GM18499 (cell line): Measurements from ENCODE around the gene OST4.

ENCODE experiments used
- ATAC-seq: cut with Tn5 transposase; IDR thresholded peaks from one replicate; pipeline ENCODE4 v1.9.1; 2021; ENCODE audit warnings: moderate number of reproducible peaks; ENCODE audit not compliant: insufficient read depth, unreplicated experiment

OST4 gene

DNA sequence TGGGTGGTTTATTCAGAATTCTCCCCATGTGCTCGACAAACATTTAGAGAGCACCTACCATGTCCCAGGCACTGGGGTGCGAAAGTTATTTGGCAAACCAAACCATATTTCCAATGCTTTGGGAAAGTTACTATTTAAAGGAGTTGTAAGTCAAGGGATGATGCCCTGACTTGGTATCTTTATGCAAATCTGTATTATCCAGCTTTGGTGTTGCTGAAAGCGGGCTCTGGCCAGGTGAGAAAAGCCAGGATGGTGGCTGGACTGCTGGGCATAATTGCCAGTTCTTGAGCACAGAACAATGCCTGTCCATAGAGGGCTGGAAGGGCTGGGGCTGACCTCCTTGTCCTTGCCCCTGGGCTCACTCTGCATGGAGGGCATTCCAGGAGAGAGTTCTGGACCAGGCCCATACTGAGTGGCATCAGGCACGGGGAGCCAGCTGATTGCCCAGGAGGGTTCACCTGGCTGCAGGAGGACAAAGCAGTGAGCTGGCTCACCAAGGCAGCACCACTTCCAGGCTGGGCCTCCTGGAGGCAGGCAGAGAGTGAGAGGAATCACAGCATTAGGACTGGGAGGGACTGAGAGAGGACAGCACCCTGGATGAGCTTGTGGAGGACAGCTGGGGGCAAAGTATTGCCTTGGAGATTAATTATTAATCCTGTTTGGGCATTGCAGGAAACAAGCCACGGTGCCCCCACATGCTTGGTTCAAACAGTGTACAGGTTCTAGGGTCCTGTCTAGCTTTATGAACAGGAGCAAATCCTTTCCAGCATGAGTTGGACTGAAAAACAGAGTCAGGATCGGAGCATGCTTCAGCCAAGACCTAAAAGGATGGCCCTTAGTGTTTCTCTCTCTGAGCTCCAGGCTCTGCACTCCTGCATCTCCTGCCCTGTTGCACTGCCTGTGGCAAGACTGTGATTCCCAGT, 22.2 kb upstream of the OST4 start:
- no peak for ATAC-seq

DNA sequence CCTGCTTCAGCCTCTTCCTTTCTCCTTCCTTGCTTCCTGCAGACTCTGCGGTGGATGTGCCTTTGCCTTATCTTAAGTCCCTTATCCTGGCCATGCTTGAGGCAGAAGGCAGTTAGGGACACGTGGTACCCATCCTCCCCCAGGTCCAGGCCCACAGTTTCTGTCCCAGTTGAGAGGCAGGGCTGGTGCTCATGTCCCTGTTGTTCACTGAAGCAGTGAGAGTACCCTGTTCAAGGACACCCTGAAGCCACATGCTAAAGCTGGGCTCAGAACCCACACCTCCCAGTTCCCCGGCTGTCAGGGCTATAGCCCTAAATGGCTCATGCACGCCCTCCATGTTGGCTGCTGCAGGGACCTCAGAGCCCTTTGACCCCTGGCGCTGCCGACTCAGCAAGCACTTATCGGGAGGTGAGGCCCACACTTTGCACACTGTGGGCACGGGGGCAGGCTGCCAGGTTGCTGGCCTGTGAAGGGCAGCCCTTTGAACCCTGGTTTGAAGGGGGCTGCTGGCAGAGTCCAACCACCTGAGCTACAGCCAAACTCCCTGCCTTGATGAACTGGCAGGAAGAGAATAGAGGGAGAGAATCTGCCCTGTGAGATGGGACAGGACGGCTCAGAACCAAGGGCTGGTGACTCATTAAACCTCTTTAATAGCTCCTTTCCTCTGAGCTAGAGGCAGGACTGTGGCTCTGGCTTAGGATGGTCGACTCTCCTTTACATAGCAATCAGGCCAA, 21.4 kb upstream of the OST4 start:
- ATAC-seq = no peak

DNA sequence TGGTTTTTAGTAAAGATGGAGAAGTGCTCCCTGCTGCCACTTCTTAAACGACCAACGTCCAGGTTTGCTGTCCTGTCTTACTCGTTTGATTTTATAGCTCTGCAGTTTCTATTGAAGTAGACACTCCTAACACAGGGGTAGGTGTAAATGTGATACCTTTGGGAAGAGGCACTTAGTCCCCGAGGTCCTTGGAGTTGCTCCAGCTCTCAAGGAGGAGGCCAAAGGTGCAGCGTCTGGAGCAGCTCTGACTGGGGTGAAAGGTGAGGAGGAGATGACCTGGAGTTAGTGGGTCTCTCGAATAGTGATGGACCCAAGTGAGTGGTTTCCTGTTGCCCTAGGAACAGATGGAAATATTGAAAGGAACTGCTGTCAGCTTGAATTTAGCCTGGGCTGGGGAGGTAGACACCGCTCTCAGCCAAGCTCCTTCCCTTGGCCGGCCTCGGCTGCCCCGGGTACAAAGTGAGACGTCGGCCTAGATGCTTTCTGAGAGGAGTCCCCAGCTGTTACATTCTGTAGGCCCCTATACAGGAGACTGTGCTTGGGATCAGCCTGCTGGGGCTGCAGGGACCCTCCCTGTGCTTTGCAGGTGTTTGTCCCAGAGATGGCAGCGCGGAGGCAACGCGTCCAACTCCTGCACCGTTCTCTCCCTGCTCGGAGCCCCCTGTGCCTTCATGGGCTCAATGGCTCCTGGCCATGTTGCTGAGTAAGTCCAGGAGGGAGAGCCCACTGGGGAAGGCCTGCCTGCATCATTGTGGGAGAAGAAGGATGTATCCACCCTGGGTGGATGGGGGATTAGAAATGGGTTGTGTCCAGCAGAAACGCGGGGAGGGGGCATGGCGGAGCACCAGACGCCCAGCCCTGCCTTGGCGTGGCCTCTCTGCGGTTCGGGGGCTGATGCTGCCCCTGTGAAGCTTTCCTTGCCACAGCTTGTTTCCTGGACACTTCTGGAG, 20.6 kb upstream of the OST4 start:
- no peak for ATAC-seq

DNA sequence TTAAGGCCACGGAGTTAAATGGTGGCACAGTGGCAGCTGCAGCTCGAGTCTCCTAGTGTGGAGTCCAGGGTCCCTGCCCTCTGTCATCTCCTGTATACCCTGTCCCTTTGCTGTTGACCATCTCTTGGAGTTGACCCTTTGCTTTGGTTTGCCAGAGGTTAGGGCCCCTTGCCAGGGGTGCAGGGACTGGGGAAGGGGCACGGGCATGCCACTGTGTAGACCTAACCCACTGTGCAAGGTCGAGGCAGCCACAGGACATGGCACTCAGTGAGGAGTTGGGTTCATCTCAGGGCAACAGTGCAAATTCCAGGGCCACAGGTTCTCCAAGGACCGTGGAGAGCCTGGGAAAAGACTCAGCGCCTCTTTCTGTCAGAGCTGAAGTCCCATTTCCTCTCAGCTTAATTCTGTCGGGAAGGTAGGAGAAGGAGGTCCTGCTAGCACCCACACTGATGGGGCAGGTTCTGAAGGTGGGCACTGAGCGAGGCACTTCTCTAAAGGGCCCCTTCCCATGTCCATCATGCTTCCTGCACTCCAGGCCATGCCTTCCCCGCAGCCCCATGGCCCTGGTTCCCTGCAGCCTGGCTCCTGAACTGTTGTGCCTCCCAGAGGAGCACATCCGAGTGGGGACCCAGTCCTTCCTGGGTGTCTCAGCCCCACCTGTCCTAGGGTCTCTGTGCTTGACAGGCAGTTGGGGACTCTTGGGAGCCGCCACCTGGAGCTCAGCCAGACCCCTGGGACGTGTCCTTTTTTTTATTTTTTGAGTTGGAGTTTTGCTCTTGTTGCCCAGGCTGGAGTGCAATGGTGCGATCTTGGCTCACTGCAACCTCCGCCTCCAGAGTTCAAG, 17.9 kb upstream of the OST4 start:
- ATAC-seq = no peak

DNA sequence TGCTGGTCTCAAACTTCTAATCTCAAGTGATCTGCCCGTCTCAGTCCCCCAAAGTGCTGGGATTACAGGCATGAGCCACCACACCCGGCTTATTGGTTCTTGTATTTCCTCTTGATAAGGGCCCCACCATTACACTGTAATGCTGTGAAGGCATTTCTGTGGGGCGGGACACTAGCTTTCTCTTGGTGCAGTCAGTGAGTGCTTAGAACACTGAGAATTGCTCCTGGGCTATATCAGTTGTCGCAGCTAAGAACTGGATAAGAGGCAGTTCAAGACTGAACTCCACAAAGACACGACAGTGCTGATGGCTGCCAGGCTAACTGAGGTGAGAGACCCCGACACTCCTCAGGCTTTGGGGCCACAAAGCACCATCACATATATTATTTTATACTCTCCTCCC, 17.2 kb upstream of the OST4 start:
- no peak for ATAC-seq

DNA sequence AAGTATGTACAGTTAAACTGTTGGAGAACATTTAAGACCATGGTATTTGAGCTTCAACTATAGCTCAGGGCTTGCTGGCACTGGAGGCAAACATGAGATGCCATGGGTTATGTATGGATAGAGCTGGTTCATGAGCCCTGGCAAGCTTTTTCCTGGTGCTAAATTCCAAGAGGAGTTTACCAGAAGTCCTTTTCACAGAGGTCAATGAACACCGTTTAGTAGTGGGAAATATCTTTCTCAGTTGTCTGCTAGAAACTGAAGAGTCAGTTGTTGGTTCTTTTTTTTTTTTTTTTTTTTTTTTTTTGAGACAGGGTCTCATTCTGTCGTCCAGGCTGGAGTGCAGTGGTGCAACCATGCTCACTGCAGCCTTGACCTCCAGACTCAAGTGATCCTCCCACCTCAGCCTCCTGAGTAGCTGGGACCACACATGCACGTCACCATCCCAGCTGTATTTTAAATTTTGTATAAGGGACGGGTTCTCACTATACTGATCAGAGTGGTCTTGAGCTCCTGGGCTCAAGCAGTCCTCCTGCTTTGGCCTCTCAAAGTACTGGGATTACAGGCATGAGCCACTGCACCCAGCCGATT, 16.5 kb upstream of the OST4 start:
- no peak for ATAC-seq

DNA sequence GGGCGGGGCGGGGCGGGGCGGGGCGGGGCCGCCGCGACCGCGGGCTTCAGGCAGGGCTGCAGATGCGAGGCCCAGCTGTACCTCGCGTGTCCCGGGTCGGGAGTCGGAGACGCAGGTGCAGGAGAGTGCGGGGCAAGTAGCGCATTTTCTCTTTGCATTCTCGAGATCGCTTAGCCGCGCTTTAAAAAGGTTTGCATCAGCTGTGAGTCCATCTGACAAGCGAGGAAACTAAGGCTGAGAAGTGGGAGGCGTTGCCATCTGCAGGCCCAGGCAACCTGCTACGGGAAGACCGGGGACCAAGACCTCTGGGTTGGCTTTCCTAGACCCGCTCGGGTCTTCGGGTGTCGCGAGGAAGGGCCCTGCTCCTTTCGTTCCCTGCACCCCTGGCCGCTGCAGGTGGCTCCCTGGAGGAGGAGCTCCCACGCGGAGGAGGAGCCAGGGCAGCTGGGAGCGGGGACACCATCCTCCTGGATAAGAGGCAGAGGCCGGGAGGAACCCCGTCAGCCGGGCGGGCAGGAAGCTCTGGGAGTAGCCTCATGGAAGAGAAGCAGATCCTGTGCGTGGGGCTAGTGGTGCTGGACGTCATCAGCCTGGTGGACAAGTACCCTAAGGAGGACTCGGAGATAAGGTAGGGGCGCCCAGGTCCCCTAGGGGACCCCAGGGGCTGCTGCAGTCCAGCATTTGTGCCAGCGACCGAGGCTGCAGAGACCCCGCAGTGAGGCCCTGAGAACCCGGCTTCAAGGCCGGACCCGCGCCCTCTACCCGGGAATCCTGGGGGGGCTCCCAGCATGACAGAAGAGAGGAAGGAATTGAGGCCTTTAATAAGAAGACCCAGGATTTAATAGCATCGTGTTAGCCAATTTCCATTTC, 15.5 kb upstream of the OST4 start, which contains the start of gene KHK:
KHK (plus strand) TSS at position 49 of the 870 bp plus-strand sequence; CDS start at position 537, 488 bp downstream.
- peak; percentile 26 for ATAC-seq

DNA sequence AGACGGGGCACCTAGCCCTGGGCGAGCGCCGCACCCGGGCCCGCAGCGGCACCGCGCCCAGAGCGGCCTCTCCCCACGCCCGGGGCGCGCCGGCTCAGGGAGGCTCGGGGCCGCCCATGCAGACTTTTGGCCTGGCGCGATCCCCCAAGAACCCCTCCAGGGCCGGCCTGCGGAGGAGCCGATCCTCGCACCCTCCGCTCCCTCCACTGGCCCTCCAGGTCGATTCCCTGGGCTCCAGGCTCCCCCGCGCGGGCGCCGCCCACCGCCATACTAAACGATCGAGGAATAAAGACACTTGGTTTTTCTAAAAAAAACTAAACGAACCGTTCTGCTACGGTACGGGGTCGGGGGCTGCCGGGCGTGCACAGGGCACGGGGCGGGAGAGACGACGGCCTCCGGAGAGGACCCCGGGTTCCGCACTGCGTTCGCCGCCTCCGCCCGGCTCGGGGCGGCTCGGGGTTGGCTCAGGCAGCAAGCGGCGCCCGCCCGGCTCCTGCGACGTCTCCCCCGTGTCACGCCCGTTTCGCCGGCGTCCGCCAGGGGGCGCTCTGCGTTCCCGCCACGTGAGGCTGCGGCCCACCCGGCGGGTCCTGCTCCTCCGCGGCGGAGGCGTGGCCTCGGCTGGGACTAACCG, 14.8 kb upstream of the OST4 start:
- peak; percentile 37 for ATAC-seq

DNA sequence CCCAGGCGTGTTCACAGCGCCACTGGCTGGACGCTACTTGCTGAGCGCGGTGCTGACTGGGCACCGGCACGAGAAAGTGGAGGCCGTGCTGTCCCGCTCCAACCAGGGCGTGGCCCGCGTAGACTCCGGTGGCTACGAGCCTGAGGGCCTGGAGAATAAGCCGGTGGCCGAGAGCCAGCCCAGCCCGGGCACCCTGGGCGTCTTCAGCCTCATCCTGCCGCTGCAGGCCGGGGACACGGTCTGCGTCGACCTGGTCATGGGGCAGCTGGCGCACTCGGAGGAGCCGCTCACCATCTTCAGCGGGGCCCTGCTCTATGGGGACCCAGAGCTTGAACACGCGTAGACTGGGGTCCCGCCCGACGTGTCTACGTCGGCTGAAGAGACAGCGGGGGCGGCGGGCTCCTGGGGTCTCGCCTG, 14.2 kb upstream of the OST4 start:
- ATAC-seq = no peak

DNA sequence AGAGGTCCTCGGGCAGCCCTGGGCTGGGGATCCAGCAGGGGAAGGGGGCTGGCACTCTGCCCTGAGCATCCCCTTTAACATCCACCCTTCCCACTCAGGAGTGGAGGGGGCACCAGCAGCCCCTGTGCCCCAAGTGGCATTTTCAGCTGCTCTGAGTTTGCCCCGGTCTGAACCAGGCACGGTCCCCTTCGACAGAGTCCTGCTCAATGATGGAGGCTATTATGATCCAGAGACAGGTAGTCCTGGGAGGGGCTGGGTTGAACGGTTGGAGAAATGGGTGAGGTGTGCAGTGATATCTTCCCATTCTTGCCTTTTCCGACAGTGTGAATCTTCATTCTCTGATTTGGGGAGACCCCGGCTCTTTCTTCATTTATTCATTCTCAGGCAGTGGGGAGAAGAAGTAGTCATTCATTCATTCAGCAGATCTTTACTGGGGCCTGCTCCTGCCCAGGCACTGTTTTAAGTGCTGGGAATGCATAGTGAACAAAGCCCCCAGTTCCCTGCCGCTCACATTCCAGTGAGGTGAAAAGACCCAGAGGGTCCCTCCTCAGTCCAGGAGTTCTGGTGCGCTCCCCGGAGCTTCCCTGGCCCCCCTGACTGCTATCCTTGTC, 13.7 kb upstream of the OST4 start:
- no peak for ATAC-seq

DNA sequence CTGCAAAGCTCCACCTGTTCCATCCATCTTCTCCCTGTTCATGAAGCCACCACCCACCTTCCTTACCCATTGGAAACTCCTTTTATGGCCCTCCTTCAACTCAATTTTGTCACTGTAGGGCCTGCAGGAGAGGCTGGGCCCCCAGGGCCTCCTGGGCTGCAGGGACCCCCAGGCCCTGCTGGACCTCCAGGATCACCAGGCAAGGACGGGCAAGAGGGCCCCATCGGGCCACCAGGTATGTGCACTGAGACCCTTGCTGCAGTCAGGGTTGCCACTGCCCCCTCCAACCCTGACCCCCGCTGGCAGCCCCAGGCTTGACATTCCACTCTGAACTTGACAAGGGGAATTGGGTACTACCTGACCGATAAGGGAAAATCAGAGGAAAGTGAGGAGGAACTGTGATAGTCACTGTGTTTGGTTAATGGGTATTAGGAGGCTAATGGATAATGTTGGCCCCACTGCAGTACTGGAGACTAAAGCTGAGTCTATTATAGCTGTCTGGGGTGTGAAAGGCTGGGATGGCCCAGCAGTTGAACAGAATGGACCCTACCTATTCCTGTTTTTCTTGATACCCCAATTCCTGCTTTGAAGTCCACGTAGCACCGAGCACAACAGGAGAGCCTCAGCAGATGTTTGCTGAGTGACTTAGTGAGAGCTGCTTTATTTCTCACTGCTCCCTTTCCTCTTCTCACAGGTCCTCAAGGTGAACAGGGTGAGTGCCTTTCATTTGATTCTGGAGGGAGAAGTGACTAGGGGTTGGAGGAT, 13.0 kb upstream of the OST4 start:
- ATAC-seq = no peak

DNA sequence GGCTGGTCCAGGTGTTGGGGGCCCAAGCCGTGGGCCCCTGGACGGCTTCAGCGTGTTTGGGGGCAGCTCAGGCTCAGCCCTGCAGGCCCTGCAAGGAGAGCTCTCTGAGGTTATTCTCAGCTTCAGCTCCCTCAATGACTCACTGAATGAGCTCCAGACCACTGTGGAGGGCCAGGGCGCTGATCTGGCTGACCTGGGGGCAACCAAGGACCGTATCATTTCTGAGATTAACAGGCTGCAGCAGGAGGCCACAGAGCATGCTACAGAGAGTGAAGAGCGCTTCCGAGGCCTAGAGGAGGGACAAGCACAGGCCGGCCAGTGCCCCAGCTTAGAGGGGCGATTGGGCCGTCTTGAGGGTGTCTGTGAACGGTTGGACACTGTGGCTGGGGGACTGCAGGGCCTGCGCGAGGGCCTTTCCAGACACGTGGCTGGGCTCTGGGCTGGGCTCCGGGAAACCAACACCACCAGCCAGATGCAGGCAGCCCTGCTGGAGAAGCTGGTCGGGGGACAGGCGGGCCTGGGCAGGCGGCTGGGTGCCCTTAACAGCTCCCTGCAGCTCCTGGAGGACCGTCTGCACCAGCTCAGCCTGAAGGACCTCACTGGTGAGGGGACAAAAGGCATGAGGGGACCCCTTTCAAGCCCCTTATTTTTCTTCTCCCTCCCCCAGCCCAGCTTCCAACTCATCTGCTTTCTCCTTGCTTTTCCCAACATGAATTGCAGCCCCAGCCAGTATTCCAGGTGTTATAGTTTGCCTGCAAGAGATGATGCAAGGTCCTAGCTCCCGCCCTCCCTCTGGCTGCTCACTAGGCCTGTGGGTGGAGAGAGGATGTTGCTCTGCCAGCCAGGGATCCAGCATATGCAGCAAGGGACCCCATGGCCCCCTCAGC, 12.2 kb upstream of the OST4 start:
- ATAC-seq = no peak

DNA sequence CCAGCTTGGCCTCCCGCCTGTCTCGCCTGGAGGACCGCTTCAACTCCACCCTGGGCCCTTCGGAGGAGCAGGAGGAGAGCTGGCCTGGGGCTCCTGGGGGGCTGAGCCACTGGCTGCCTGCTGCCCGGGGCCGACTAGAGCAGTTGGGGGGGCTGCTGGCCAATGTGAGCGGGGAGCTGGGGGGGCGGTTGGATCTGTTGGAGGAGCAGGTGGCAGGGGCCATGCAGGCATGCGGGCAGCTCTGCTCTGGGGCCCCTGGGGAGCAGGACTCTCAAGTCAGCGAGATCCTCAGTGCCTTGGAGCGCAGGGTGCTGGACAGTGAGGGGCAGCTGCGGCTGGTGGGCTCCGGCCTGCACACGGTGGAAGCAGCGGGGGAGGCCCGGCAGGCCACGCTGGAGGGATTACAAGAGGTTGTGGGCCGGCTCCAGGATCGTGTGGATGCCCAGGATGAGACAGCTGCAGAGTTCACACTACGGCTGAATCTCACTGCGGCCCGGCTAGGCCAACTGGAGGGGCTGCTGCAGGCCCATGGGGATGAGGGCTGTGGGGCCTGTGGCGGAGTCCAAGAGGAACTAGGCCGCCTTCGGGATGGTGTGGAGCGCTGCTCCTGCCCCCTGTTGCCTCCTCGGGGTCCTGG, 11.4 kb upstream of the OST4 start:
- ATAC-seq = no peak

DNA sequence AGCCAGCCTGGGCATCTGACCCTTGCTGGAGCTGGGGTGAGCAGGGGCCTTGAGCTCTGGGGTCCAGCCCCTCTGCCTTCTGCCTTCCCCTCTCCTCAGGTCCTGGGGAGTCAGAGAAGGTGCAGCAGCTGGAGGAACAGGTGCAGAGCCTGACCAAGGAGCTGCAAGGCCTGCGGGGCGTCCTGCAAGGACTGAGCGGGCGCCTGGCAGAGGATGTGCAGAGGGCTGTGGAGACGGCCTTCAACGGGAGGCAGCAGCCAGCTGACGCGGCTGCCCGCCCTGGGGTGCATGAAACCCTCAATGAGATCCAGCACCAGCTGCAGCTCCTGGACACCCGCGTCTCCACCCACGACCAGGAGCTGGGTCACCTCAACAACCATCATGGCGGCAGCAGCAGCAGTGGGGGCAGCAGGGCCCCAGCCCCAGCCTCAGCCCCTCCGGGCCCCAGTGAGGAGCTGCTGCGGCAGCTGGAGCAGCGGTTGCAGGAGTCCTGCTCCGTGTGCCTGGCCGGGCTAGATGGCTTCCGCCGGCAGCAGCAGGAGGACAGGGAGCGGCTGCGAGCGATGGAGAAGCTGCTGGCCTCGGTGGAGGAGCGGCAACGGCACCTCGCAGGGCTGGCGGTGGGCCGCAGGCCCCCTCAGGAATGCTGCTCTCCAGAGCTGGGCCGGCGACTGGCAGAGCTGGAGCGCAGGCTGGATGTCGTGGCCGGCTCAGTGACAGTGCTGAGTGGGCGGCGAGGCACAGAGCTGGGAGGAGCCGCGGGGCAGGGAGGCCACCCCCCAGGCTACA, 10.7 kb upstream of the OST4 start:
- no peak for ATAC-seq

DNA sequence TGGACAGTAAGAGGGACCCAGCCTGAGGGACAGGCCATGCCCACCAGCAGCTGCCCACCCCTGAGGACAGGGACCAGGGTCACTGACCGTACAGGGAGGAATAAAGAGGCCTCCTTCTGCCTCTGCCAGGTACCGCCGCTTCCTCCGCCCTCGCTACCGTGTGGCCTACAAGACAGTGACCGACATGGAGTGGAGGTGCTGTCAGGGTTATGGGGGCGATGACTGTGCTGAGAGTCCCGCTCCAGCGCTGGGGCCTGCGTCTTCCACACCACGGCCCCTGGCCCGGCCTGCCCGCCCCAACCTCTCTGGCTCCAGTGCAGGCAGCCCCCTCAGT, 9.1 kb upstream of the OST4 start:
- no peak for ATAC-seq
